Hepatic stellate cell (primary cell): ENCODE measurements around the gene THRA.
"Not testable (repeated sequence)": the region's sequence is repeated elsewhere in the genome, so short reads cannot be mapped to it uniquely, and the experiment has no call there.

ENCODE experiments used
- DNase-seq: peaks from one replicate; pipeline ENCODE4 v3.0.0; 2011; ENCODE audit warnings: low spot score

Gene THRA

GRCh38 chr17:40113110-40113906 is 50.5 kb downstream of the THRA start:
- DNase-seq = peak; percentile 95

GRCh38 chr17:40113907-40114245 is 51.1 kb downstream of the THRA start:
- no peak for DNase-seq

- DNase-seq = no peak
Measured at GRCh38 chr17:40115101-40115436, 52.3 kb downstream of the THRA start.

- DNase-seq = peak; percentile 94
Measured at GRCh38 chr17:40121181-40122135, 58.7 kb downstream of the THRA start, which contains the start of gene MSL1. Gene MSL1 (plus strand): TSS chr17:40121971. CDS start chr17:40122613, 642 bp downstream.

- peak; percentile 64 for DNase-seq
Measured at GRCh38 chr17:40122136-40122998, 59.6 kb downstream of the THRA start.

- peak; percentile 67 for DNase-seq
Measured at GRCh38 chr17:40122999-40123810, 60.4 kb downstream of the THRA start.

GRCh38 chr17:40123811-40124114 is 61.0 kb downstream of the THRA start:
- DNase-seq = no peak

- no peak for DNase-seq
Measured at GRCh38 chr17:40124279-40125141, 61.7 kb downstream of the THRA start.

- DNase-seq = no peak
Measured at GRCh38 chr17:40129498-40129897, 66.7 kb downstream of the THRA start.

GRCh38 chr17:40130352-40131042 is 67.7 kb downstream of the THRA start:
- no peak for DNase-seq

- DNase-seq = no peak
Measured at GRCh38 chr17:40134184-40134583, 71.4 kb downstream of the THRA start.

- DNase-seq = no peak
Measured at GRCh38 chr17:40135817-40136216, 73.1 kb downstream of the THRA start.

- DNase-seq = no peak
Measured at GRCh38 chr17:40139566-40140058, 76.8 kb downstream of the THRA start.

- DNase-seq = not testable (repeated sequence)
Measured at GRCh38 chr17:40143166-40143565, 80.4 kb downstream of the THRA start.
